Skin epidermis (tissue), 12 donors: ENCODE measurements around the gene WDHD1.

Source experiments
- H3K27ac ChIP-seq, 21 experiments: fragments of 200-600 bp; sonication (generic) in 11 of 21; one replicate each; pipeline ENCODE4 v1.5.0; 2020; ENCODE audit warnings: mild to moderate bottlenecking in 3 of 21, inconsistent platforms in 2 of 21, moderate library complexity in 2 of 21
- H3K4me3 ChIP-seq, 7 experiments: fragments of 200-600 bp; sonication (generic) in 2 of 7; one replicate each; pipeline ENCODE4 v1.5.0; 2020; ENCODE audit warnings: inconsistent platforms in 2 of 7, mild to moderate bottlenecking in 2 of 7, moderate library complexity in 1 of 7

Gene WDHD1

GRCh38 chr14:54891471-54892245 is 135.2 kb downstream of the WDHD1 start:
- Histone ChIP-seq H3K4me3 (no peak overlapping the region), H3K27ac (no peak overlapping the region)

- no peak overlapping the region for H3K4me3 ChIP-seq
- H3K27ac ChIP-seq: no peak overlapping the region
These were observed 136.1 kb downstream of the WDHD1 start for GRCh38 chr14:54890788-54891187.

GRCh38 chr14:54889919-54890318 is 137.0 kb downstream of the WDHD1 start:
- no peak overlapping the region for H3K4me3 ChIP-seq
- no peak overlapping the region for H3K27ac ChIP-seq
